IMR-90 (cell line): Measurements from ENCODE around the gene SV2C. TPM values are rescaled to one million over a fixed set of nuclear protein-coding genes. Genes with fewer than 3 reads are reported as not detected.

Experiments used
- ATAC-seq: fragments of 200-7000 bp; cut with Tn5 transposase; 2 replicates; pipeline ENCODE4 v1.9.1; 2020; ENCODE audit warnings: low read depth, mild to moderate bottlenecking, moderate library complexity
- BruUV-seq: library from RNA; stranded (reverse); fragments of 400-500 nt; replicated peaks from 2 replicates; lab custom pipeline; 2021; lab: Mats Ljungman, UMichigan
- CTCF ChIA-PET: fragments of 300-600 bp; formaldehyde crosslinking; extraction: SDS; loops from one replicate; lab custom pipeline; 2021; ENCODE audit warnings: antibody characterized with exemption; lab: Yijun Ruan, JAX
- POLR2A ChIA-PET: fragments of 300-600 bp; sonication (Branson Sonifier 250); formaldehyde crosslinking; loops from one replicate; lab custom pipeline; 2022; ENCODE audit warnings: antibody characterized with exemption; ENCODE audit not compliant: unreplicated experiment; lab: Charles Lee
- DNase-seq: peaks from one replicate; pipeline ENCODE4 v3.0.0; 2013
- H2AFZ ChIP-seq: replicated peaks from 2 replicates; pipeline ENCODE3; 2013; ENCODE audit warnings: low read length, mild to moderate bottlenecking; ENCODE audit not compliant: poor library complexity
- H2AK5ac ChIP-seq: 2 replicates; pipeline ENCODE4 v1.6.1; 2013; ENCODE audit warnings: low read depth, low read length, inconsistent platforms
- H2AK9ac ChIP-seq: replicated peaks from 2 replicates; pipeline ENCODE3; 2013; ENCODE audit warnings: mild to moderate bottlenecking, low read depth, low read length, moderate library complexity; ENCODE audit not compliant: poor library complexity
- H2BK120ac ChIP-seq: 2 replicates; pipeline ENCODE4 v1.6.1; 2013; ENCODE audit warnings: low read depth, low read length, inconsistent platforms
- H2BK15ac ChIP-seq: 3 replicates; pipeline ENCODE4 v1.6.1; 2013; ENCODE audit warnings: low read depth, low read length, inconsistent platforms
- H2BK20ac ChIP-seq: 2 replicates; pipeline ENCODE4 v1.6.1; 2013; ENCODE audit warnings: low read depth, mild to moderate bottlenecking, inconsistent platforms, low read length, moderate library complexity
- H2BK5ac ChIP-seq: 2 replicates; pipeline ENCODE4 v1.6.1; 2013; ENCODE audit warnings: mild to moderate bottlenecking, low read depth, low read length, inconsistent platforms; ENCODE audit not compliant: poor library complexity, severe bottlenecking
- H3K14ac ChIP-seq: replicated peaks from 2 replicates; pipeline ENCODE4 v1.6.1; 2013; ENCODE audit warnings: low read depth, low read length, inconsistent platforms
- H3K18ac ChIP-seq: 2 replicates; pipeline ENCODE4 v1.6.1; 2013; ENCODE audit warnings: low read depth, low read length, control low read depth
- H3K23ac ChIP-seq: 2 replicates; pipeline ENCODE4 v1.6.1; 2013; ENCODE audit warnings: low read depth, low read length, inconsistent platforms
- H3K27ac ChIP-seq: 2 replicates; pipeline ENCODE4 v1.5.1; 2013; ENCODE audit warnings: mild to moderate bottlenecking, control low read depth, low read length; ENCODE audit not compliant: insufficient read depth
- H3K27me3 ChIP-seq: 2 replicates; pipeline ENCODE4 v1.6.1; 2013; ENCODE audit warnings: low read length; ENCODE audit not compliant: control insufficient read depth, insufficient read depth
- H3K36me3 ChIP-seq: 2 replicates; pipeline ENCODE4 v1.6.1; 2013; ENCODE audit warnings: low read length, mixed read lengths; ENCODE audit not compliant: control insufficient read depth, insufficient read depth
- H3K4ac ChIP-seq: 2 replicates; pipeline ENCODE4 v1.6.1; 2013; ENCODE audit warnings: low read depth, low read length, inconsistent platforms
- H3K4me1 ChIP-seq: 2 replicates; pipeline ENCODE4 v1.6.1; 2013; ENCODE audit warnings: low read length, mixed read lengths; ENCODE audit not compliant: control insufficient read depth, insufficient read depth
- H3K4me2 ChIP-seq: 2 replicates; pipeline ENCODE4 v1.6.1; 2013; ENCODE audit warnings: low read depth, mild to moderate bottlenecking, control low read depth, low read length, moderate library complexity
- H3K4me3 ChIP-seq: 2 replicates; pipeline ENCODE4 v1.5.1; 2013; ENCODE audit warnings: low read depth, mild to moderate bottlenecking, control low read depth, low read length, moderate library complexity; ENCODE audit not compliant: insufficient read depth
- H3K56ac ChIP-seq: 2 replicates; pipeline ENCODE4 v1.6.1; 2013; ENCODE audit warnings: low read length, inconsistent platforms; ENCODE audit not compliant: insufficient read depth; ENCODE audit errors: extremely low read depth
- H3K79me1 ChIP-seq, 2 experiments: 2 replicates each; pipeline ENCODE4 v1.6.1; 2013; ENCODE audit warnings: low read length in 2 of 2, inconsistent platforms in 1 of 2, low read depth in 1 of 2
- H3K9ac ChIP-seq: 2 replicates; pipeline ENCODE4 v1.6.1; 2013; ENCODE audit warnings: low read depth, low read length, control low read depth
- H3K9me1 ChIP-seq: 2 replicates; pipeline ENCODE4 v1.6.1; 2013; ENCODE audit warnings: low read length, inconsistent platforms; ENCODE audit not compliant: insufficient read depth
- H3K9me3 ChIP-seq: 2 replicates; pipeline ENCODE4 v1.6.1; 2013; ENCODE audit warnings: low read length; ENCODE audit not compliant: control insufficient read depth, insufficient read depth
- H4K20me1 ChIP-seq: 2 replicates; pipeline ENCODE4 v1.6.1; 2013; ENCODE audit warnings: low read length, inconsistent platforms; ENCODE audit not compliant: insufficient read depth
- H4K5ac ChIP-seq: 2 replicates; pipeline ENCODE4 v1.6.1; 2013; ENCODE audit warnings: mild to moderate bottlenecking, low read depth, low read length, control low read depth
- H4K8ac ChIP-seq, 2 experiments: 2 replicates each; pipeline ENCODE4 v1.6.1; 2013; ENCODE audit warnings: low read depth in 2 of 2, low read length in 2 of 2, control low read depth in 1 of 2, inconsistent platforms in 1 of 2
- H4K91ac ChIP-seq: 2 replicates; pipeline ENCODE4 v1.6.1; 2013; ENCODE audit warnings: low read depth, low read length, inconsistent platforms; ENCODE audit not compliant: insufficient read depth
- BHLHE40 ChIP-seq: fragments of 150-350 bp; IDR thresholded peaks from 2 replicates; pipeline ENCODE4 v1.6.1; 2016; ENCODE audit warnings: mild to moderate bottlenecking, low read depth, low read length
- CHD1 ChIP-seq: IDR thresholded peaks from 2 replicates; pipeline ENCODE4 v1.6.1; 2012; ENCODE audit warnings: low read depth, low read length, improper control_type of control experiment
- FOS ChIP-seq: fragments of 150-350 bp; IDR thresholded peaks from 2 replicates; pipeline ENCODE4 v1.6.1; 2016; ENCODE audit warnings: low read depth, low read length
- RFX5 ChIP-seq: IDR thresholded peaks from 2 replicates; pipeline ENCODE4 v1.8.0; 2012; ENCODE audit warnings: low read depth, mild to moderate bottlenecking, low read length, moderate library complexity
- USF2 ChIP-seq: fragments of 150-350 bp; IDR thresholded peaks from 2 replicates; pipeline ENCODE4 v1.6.1; 2017; ENCODE audit warnings: mild to moderate bottlenecking, antibody characterized with exemption, low read length, low read depth
- WGBS, 2 experiments: methylation state at CpG; one replicate each; pipeline versions ENCODE4 v1.1.5 to v1.1.7; 2013; ENCODE audit warnings: missing lambda C conversion rate in 2 of 2; ENCODE audit not compliant: insufficient read length in 1 of 2; ENCODE audit errors: extremely low coverage in 2 of 2; 5-methylcytosine and 5-hydroxymethylcytosine counted together
- dilution Hi-C: fragments of 300-500 bp; cut with HindIII; formaldehyde crosslinking; loops from one replicate; pipeline ENCODE4 v1.14.3; 2018; ENCODE audit warnings: low sequenced_read_pairs; ENCODE audit not compliant: unreplicated experiment
- in situ Hi-C: fragments of 300-500 bp; cut with MboI; formaldehyde crosslinking; loops from 3 replicates; pipeline ENCODE4 v1.14.3; 2019; ENCODE audit warnings: low sequenced_read_pairs, inconsistent platforms, mixed read lengths
- intact Hi-C: fragments of 100-400 bp; cut with micrococcal nuclease; formaldehyde crosslinking; loops from 2 replicates; pipeline ENCODE4 v1.10.0; 2022
- polyA plus RNA-seq, 3 experiments: library from polyadenylated mRNA; depleted of rRNA; stranded (reverse); fragments of >200 nt; gene quantifications; 2 replicates each; pipeline ENCODE4 v1.2.3, GENCODE V29; 2012; ENCODE audit warnings: low replicate concordance in 1 of 3
- total RNA-seq: library from RNA; depleted of rRNA; stranded (reverse); fragments of >200 nt; gene quantifications from 2 replicates; pipeline ENCODE4 v1.2.3, GENCODE V29; 2012

The SV2C gene
- total and polyA plus RNA-seq, 2 of the 4 experiments (the other 2 are of a cell fraction): not detected

- ChIA-PET POLR2A (no interaction called here), CTCF (interaction anchor here (0.6 to 0.7 kb wide), 2 partner anchors 325 to 605 kb away, joined by 3 to 6 read pairs; no protein-coding TSS in a partner anchor)
- Histone ChIP-seq H2BK5ac (no peak overlapping the region), H3K79me1 (no peaks in the 10 kb centered on the region), H3K14ac (no peak overlapping the region), H2BK120ac (no peak overlapping the region), H2BK15ac (no peak overlapping the region), H3K27me3 (no peaks in the 10 kb centered on the region), H4K8ac (no peak overlapping the region), H2AK5ac (no peak overlapping the region), H2AFZ (no peak overlapping the region), H3K18ac (no peak overlapping the region), H3K9me1 (no peaks in the 10 kb centered on the region), H3K4me1 (no peaks in the 10 kb centered on the region), H3K4me3 (no peak overlapping the region), H3K23ac (no peak overlapping the region), H3K4ac (no peak overlapping the region), H2BK20ac (no peak overlapping the region), H3K56ac (no peak overlapping the region), H4K91ac (no peak overlapping the region), H4K20me1 (no peaks in the 10 kb centered on the region), H4K5ac (no peak overlapping the region), H3K27ac (no peak overlapping the region), H3K4me2 (no peak overlapping the region), H3K36me3 (no peaks in the 10 kb centered on the region), H3K9me3 (no peaks in the 10 kb centered on the region), H3K9ac (no peak overlapping the region), H2AK9ac (no peak overlapping the region)
- TF ChIP-seq FOS (no peak), USF2 (no peak), BHLHE40 (no peak), RFX5 (no peak), CHD1 (no peak)
- ATAC-seq (no peak), DNase-seq (no peak)
- no CpG with 5 or more reads among the region's 4 CpGs for WGBS, 2 experiments
- no TSS peak for BruUV-seq
- in situ Hi-C loops (no loop called here), intact Hi-C loops (no loop called here), dilution Hi-C loops (no loop called here)
These were observed 151.5 kb downstream of the SV2C start for GRCh38 chr5:76234665-76235064.
